ENCODE data around the gene NT5C3B.
"Not testable (repeated sequence)": the region's sequence is repeated elsewhere in the genome, so short reads cannot be mapped to it uniquely, and the experiment has no call there.

The NT5C3B gene

GRCh38 chr17:41835800-41836549 lies at the start of gene NT5C3B:
NT5C3B (minus strand) TSS chr17:41836232; CDS start chr17:41836193, 39 bp downstream.
- DNase-seq: peak; percentile 25 to 80

- no peak for DNase-seq
Observed at GRCh38 chr17:41885733-41886132, 49.7 kb upstream of the NT5C3B start.

- DNase-seq: no peak
Observed at GRCh38 chr17:41882756-41883155, 46.7 kb upstream of the NT5C3B start.

GRCh38 chr17:41880130-41880529 lies 44.1 kb upstream of the NT5C3B start:
- no peak for DNase-seq

- DNase-seq: not testable (repeated sequence)
Observed at GRCh38 chr17:41874293-41874670, 38.2 kb upstream of the NT5C3B start.

GRCh38 chr17:41873559-41874292 lies 37.7 kb upstream of the NT5C3B start:
- no peak for DNase-seq

- no peak for DNase-seq
Observed at GRCh38 chr17:41871789-41872188, 35.8 kb upstream of the NT5C3B start.

- no peak for DNase-seq
Observed at GRCh38 chr17:41870627-41871026, 34.6 kb upstream of the NT5C3B start.

GRCh38 chr17:41870097-41870496 lies 34.1 kb upstream of the NT5C3B start:
- DNase-seq: no peak

- no peak for DNase-seq
Observed at GRCh38 chr17:41869426-41869825, 33.4 kb upstream of the NT5C3B start.

GRCh38 chr17:41868568-41868967 lies 32.5 kb upstream of the NT5C3B start:
- DNase-seq: no peak

GRCh38 chr17:41865596-41865893 lies 29.5 kb upstream of the NT5C3B start:
- DNase-seq: no peak

GRCh38 chr17:41864836-41865595 lies 29.0 kb upstream of the NT5C3B start, which contains the start of gene KLHL11:
KLHL11 (minus strand) TSS chr17:41865423; CDS start chr17:41865370, 53 bp downstream.
- DNase-seq: peak; percentile 64 to 86

- DNase-seq: no peak
Observed at GRCh38 chr17:41864498-41864835, 28.4 kb upstream of the NT5C3B start.

GRCh38 chr17:41863074-41863848 lies 27.2 kb upstream of the NT5C3B start:
- no peak for DNase-seq

- DNase-seq: no peak
Observed at GRCh38 chr17:41860254-41860931, 24.4 kb upstream of the NT5C3B start.

GRCh38 chr17:41851382-41851781 lies 15.3 kb upstream of the NT5C3B start:
- not testable (repeated sequence) for DNase-seq

GRCh38 chr17:41849251-41849990 lies 13.4 kb upstream of the NT5C3B start:
- DNase-seq: no peak

GRCh38 chr17:41848788-41849187 lies 12.8 kb upstream of the NT5C3B start:
- no peak for DNase-seq

- DNase-seq: no peak
Observed at GRCh38 chr17:41844971-41845370, 8.9 kb upstream of the NT5C3B start.

- not testable (repeated sequence) for DNase-seq
Observed at GRCh38 chr17:41840781-41841180, 4.7 kb upstream of the NT5C3B start.

- not testable (repeated sequence) for DNase-seq
Observed at GRCh38 chr17:41839448-41839847, 3.4 kb upstream of the NT5C3B start.

Measured in NCI-H446 (cell line).